HG02763 (cell line): ENCODE data around the gene SRRM1.
"Not testable (repeated sequence)": the region's sequence is repeated elsewhere in the genome, so short reads cannot be mapped to it uniquely, and the experiment has no call there.

ENCODE experiments used
- ATAC-seq: cut with Tn5 transposase; IDR thresholded peaks from one replicate; pipeline ENCODE4 v1.9.1; 2021; ENCODE audit warnings: mild to moderate bottlenecking, moderate library complexity; ENCODE audit not compliant: unreplicated experiment

Gene SRRM1

DNA sequence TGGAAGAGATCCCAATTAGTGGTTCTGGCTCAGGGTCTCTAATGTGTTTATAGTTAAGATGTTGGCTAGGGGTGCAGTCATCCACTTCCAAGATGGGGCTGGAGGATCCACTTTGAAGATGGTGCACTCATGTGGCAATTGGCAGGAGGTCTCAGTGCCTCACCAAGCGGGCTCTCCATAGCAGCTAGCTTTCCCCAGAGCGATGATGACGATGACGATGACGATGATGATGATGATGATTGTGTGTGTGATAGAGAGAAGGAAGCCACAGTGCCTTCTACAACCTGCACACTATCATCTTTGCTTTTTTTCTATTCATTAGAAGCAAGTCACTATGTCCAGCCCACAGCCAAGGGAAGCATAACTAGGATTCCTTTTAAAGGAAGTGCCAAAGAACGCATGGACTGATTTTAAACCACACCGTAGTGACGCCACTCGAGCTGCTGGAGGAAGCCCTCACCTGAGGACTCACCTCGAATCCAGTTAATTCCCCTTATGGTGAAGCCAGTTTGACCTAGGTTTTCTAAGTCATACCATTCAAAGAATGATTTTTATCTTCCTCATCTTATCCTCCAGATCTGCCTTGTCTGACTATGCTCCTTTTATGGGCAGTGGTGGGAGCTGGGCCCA is 49.4 kb downstream of the SRRM1 start:
- ATAC-seq, result no peak

DNA sequence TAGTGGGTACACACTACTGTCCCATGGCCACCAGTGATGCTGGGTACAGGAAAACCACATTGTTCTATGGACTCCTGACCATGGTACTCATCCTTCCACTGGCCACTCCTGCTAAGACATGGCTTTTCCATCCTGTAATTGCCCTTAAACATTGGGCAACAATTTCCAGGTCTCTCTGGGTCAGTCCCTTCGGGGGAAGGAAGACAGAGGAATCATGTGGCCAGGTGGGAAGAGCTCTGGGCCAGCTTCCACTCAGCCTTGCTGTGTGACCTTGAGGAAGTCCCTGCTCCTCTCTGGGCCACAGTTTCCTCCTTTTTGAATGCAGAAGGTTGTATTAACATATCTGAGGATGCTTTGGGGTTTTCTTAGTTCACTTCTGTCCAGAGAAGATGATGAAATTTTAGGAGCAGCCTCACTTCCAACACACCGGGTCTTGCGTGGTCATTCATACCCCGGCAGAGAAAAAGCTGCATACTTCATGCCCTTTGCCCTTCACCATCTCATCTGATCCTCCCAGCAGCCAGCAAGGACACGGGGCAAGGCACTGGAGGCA is 50.8 kb downstream of the SRRM1 start:
- no peak for ATAC-seq

DNA sequence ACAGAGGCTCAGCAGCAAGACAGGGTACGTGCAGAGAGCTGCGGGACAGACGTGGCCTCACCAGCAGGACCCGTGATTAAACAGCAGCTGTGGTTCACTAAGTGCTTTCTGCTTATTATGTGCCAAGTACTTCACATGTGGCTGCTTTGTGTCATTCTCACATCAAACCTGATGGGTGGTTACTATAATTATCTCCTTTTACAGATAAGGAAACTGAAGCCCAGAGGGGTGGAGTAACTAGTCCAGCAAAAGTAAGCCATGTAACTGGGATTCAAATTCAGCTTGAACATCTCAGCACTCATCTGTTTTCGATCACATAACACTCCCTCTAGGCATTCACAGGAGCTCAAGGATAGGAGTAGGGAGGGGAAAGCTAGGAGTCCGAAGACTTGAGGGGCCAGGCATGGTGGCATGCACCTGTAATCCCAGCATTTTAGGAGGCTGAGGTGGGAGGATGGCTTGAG is 51.3 kb downstream of the SRRM1 start:
- no peak for ATAC-seq

DNA sequence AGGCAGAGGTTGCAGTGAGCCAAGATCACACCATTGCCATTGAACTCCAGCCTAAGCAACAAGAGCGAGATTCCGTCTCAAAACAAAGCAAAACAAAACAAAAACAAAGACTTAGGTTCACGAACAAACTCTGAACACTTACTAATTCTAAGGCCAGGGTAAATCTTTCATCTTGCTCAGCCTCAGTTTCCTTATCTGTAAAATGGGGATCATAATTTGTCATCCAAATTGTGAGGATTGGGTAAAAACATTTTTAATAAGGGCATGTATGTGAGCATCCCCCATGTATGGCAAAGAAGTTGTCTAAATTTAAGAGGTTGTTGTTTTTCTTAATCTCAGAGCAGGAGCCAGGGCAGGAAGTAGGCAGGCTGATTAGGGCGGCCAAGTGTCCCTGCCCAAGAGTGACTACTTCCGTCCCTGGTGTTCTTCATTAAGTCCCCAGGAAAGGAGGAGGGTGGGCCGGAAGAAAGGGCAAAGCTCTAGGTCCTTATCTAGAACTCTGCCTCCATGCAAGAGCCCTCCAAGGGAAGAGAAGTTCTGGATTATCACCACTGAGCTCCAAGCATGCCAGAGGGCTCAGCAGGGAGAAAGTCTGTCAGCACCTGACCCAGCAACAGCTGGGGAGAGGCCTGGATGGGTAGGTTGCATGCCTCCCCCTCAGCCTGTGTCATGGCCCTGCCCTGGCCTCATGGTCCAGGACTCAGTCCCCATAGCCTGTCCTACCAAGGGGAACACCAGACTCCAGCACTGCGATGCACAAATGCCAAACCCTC is 52.3 kb downstream of the SRRM1 start:
- ATAC-seq, result no peak

DNA sequence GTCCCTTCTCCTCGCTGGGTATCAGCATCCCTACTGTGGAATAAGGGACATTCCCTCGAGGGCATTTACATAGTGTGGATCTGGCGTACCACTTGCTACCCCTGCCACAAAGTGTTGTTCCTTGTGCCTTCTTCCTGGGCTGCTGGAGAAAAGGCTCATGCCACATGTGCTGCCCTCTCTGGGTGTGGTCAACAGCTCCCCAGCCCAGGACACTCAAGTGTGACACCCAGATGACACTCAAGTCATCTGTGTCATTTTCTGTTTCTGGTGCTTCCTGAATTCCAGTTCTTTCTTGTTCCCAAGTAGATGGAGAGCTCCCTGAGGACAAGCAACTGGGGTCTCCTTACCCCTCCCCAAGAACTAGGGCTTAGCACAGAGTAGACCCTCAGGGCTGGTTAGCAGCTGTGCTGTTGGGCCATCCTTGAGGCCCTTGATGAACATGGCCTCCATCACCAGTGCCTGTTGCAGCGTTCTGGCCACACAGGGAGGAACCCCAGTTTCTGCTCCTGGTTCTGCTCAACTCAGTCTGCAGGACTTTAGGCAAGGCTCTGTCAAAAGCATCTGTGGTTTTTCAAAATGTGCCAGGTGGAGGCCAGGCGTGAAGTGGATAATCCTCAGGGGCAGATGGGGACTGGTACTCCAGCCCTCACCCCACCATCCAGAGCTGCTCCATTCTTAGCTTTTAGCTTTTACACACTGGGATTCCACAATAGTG is 53.1 kb downstream of the SRRM1 start:
- no peak for ATAC-seq

DNA sequence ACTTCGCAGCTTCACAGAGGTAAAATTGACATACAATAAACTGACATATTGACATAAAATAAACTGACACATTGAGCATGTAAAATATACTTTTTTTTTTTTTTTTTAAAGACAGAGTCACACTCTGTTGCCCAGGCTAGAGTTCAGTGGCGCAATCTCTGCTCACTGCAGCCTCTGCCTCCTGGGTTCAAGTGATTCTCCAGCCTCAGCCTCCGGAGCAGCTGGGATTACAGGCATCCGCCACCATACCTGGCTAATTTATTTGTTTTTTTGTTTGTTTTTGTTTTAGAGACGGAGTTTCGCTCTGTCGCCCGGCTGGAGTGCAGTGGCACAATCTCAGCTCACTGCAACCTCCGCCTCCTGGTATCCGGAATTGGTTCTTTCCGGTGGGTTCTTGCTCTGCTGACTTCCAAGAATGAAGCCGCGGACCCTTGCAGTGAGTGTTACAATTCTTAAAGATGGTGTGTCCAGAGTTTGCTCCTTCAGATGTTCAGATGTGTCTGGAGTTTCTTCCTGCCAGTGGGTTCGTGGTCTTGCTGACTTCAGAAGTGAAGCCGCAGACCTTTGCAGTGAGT is 53.7 kb downstream of the SRRM1 start:
- no peak for ATAC-seq

DNA sequence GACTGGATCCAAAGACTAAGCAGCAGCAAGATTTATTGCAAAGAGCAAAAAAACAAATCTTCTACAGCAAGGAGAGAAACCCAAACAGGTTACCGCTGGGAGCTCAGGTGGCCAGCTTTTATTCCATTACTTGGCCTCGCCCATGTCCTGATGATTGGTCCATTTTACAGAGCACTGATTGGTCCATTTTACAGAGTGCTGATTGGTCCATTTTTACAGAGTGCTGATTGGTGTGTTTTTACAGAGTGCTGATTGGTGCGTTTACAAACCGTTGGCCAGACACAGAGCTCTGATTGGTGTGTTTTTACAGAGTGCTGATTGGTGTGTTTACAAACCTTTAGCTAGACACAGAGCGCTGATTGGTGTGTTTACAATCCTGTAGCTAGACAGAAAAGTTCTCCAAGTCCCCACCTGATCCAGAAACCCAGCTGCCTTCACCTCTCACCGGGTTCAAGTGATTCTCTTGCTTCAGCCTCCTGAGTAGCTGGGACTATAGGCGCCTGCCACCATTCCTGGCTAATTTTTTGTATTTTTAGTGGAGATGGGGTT is 54.4 kb downstream of the SRRM1 start:
- not testable (repeated sequence) for ATAC-seq

DNA sequence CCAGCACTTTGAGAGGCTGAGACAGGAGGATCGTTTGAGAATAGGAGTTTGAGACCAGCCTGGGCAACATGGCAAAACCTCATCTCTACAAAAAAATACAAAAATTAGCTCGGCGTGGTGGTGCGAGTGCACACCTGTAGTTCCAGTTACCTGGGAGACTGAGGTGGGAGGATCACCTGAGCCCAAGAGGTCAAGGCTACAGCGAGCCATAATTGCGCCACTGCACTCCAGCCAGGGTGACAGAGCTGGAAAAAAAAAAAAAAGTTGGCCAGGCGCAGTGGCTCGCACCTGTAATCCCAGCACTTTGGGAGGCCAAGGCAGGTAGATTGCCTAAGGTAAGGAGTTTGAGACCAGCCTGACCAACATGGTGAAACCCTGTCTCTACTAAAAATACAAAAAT is 55.2 kb downstream of the SRRM1 start:
- not testable (repeated sequence) for ATAC-seq

GRCh38 chr1:24699628-24700027 is 56.5 kb downstream of the SRRM1 start:
- ATAC-seq, result no peak

GRCh38 chr1:24702511-24703293 is 59.6 kb downstream of the SRRM1 start:
- no peak for ATAC-seq

GRCh38 chr1:24704411-24705259 is 61.5 kb downstream of the SRRM1 start:
- ATAC-seq, result no peak

GRCh38 chr1:24705260-24706073 is 62.4 kb downstream of the SRRM1 start:
- no peak for ATAC-seq

DNA sequence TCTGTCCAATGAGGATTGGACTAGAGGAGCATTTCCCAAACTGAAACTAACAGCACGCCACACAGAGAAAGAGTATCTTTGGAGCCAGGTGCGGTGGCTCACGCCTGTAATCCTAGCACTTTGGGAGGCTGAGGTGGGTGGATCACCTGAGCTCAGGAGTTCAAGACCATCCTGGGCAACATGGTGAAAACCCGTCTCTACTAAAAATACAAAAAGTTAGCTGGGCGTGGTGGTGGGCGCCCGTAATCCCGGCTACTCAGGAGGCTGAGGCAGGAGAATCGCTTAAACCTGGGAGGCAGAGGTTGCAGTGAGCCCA is 62.9 kb downstream of the SRRM1 start:
- ATAC-seq, result not testable (repeated sequence)

DNA sequence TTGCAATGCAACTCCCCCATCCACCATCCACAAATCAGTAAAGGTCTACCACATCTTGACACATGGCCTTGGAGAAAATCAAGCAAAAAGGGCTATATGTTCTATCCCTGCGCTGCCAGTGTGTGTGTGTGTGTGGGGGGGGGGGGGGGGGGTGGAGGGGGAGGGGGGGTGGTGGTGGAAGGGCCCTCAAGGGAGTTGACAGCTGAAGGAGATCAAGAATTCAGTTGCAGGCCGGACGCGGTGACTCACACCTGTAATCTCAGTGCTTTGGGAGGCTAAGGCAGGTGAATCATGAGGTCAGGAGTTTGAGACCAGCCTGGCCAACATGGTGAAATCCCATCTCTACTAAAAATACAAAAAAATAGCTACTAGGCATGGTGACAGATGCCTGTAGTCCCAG is 64.6 kb downstream of the SRRM1 start:
- no peak for ATAC-seq

DNA sequence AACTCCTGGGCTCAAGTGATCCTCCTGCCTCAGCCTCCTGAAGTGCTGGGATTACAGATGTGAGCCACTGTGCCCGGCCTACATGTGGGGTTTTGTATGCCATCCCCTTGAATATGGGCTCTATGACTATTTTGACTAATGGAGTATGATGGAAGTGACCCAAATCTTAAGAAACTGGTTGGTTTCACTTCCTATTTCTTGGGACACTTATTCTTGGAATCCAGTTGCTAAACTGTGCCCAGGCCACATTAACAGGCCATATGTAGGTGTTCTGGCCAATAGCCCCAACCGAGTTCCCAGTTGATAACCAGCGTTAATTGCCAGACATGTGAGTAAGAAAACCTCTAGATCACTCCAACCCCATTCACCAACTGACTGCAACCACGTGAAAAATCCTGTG is 65.8 kb downstream of the SRRM1 start:
- ATAC-seq, result no peak

- ATAC-seq, result no peak
These were observed 66.8 kb downstream of the SRRM1 start for GRCh38 chr1:24709791-24710441.

DNA sequence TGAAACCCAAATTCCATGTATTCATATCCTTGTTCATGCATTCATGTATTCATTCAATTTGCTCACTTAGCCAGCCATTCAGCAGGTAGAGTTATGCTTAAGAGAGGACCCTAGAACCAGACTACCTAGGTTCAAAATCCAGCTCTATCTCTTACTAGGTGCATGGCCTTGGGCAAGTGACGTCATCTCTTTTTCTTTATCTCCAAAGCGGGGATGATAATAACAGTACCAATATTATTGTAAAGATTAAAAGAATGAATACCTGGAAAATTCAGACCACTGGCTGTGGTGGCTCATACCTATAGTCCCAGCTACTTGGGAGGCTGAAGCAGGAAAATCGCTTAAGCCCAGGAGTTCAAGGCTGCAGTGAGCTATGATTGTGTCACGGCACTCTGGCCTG is 68.2 kb downstream of the SRRM1 start:
- ATAC-seq, result no peak

- no peak for ATAC-seq
These were observed 70.1 kb downstream of the SRRM1 start for GRCh38 chr1:24713176-24713575.
